ENCODE measurements around the gene PDE2A. TPM values are rescaled to one million over a fixed set of nuclear protein-coding genes. Genes with fewer than 3 reads are reported as not detected.

Gene PDE2A
- total RNA-seq, 1 experiment from 2014 or later: 3.7 TPM

- ATAC-seq (no peak), DNase-seq (ENCODE audit: low spot score) (no peak)
- Mint-ChIP-seq H3K36me3 (peaks cover 14% of the 10 kb centered on the region; the same call in 1 of the 2 replicates), H3K9me3 (no peaks in the 10 kb centered on the region), H3K4me3 (no peak overlapping the region), H3K27ac (no peak overlapping the region), H3K27me3 (ENCODE audit: low read depth) (no peaks in the 10 kb centered on the region), H3K4me1 (peaks cover 25% of the 10 kb centered on the region)
- POLR2A ChIA-PET: no interaction called here
- TF ChIP-seq NR3C1 (CRISPR knock-in tag; conservative IDR thresholded peaks at IDR 0.05; ENCODE audit: low read depth) (no peak), ZNF138 (CRISPR knock-in tag; conservative IDR thresholded peaks at IDR 0.05) (no peak), PRDM15 (CRISPR knock-in tag; IDR thresholded peaks at IDR 0.05) (no peak), CTCF (IDR thresholded peaks at IDR 0.05) (no peak), SMAD3 (CRISPR knock-in tag; IDR thresholded peaks at IDR 0.05; ENCODE audit: borderline replicate concordance) (no peak), CREM (CRISPR knock-in tag; IDR thresholded peaks at IDR 0.05) (no peak), ESRRA (CRISPR knock-in tag; IDR thresholded peaks at IDR 0.05; ENCODE audit: borderline replicate concordance) (no peak), ZNF219 (CRISPR knock-in tag; IDR thresholded peaks at IDR 0.05; ENCODE audit: borderline replicate concordance) (no peak), PRRX2 (CRISPR knock-in tag; IDR thresholded peaks at IDR 0.05) (no peak), RORB (CRISPR knock-in tag; IDR thresholded peaks at IDR 0.05) (no peak), MAX (CRISPR knock-in tag; IDR thresholded peaks at IDR 0.05) (no peak), ERG (CRISPR knock-in tag; IDR thresholded peaks at IDR 0.05) (no peak), PREB (CRISPR knock-in tag; IDR thresholded peaks at IDR 0.05; ENCODE audit: borderline replicate concordance) (no peak), ETV6 (CRISPR knock-in tag; IDR thresholded peaks at IDR 0.05) (no peak), NFYB (CRISPR knock-in tag; conservative IDR thresholded peaks at IDR 0.05; ENCODE audit: low read depth) (no peak), ZNF232 (CRISPR knock-in tag; IDR thresholded peaks at IDR 0.05) (no peak), ZBTB21 (CRISPR knock-in tag; IDR thresholded peaks at IDR 0.05; ENCODE audit: borderline replicate concordance) (no peak), FOXJ3 (CRISPR knock-in tag; IDR thresholded peaks at IDR 0.05; ENCODE audit: borderline replicate concordance) (no peak), JAZF1 (CRISPR knock-in tag; IDR thresholded peaks at IDR 0.05) (no peak), TEAD1 (CRISPR knock-in tag; IDR thresholded peaks at IDR 0.05) (no peak)
- CTCF ChIA-PET: interaction anchor here (7.4 kb wide), 1 partner anchor 17 kb away, joined by 53 read pairs; no protein-coding TSS in a partner anchor
Observed at GRCh38 chr11:72701466-72701865, 27.2 kb upstream of the PDE2A start.

Data from WTC11 (cell line).